ENCODE measurements around the gene GRK7. TPM values are rescaled to one million over a fixed set of nuclear protein-coding genes. Genes with fewer than 3 reads are reported as not detected.
"Not testable (repeated sequence)": the region's sequence is repeated elsewhere in the genome, so short reads cannot be mapped to it uniquely, and the experiment has no call there.

Gene GRK7
- total RNA-seq, 2 donors from 2014 or later: 0.12 TPM; not detected in 1

GRCh38 chr3:141793476-141794260, 30.5 kb downstream of the GRK7 start:
- Mint-ChIP-seq H3K9me3 (no peaks in the 10 kb centered on the region), H3K27ac (peak overlapping the region; percentile 20 to 36), H3K4me1 (ENCODE audit: low read depth in 2 of 2) (peaks cover 43 to 46% of the 10 kb centered on the region in 2 donors), H3K36me3 (no peaks in the 10 kb centered on the region), H3K27me3 (no peaks in the 10 kb centered on the region), H3K4me3 (peak overlapping the region; percentile 53)
- ATAC-seq: no peak
- DNase-seq (ENCODE audit: low spot score): no peak

DNA sequence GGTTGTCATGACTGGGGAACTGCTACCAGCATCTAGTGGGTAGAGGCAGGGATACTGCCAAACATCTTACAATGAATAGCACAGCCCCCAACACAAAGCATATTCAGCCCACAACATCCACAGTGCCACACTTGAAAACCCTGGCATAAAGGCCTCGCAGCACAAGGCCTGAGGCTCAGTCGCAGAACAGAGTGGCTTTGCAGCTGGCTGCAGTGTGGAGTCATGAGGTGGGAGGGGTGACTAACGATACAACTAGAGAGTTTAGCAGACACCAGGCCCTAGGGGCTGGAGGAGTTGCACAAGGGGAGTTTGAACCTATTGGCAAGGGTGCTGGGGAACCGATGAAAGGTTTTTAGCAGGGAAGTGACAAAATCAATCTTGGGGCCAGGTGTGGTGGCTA, 32.1 kb downstream of the GRK7 start:
- ATAC-seq (no peak), DNase-seq (ENCODE audit: low spot score) (no peak)
- Mint-ChIP-seq H3K36me3 (no peaks in the 10 kb centered on the region), H3K27me3 (no peaks in the 10 kb centered on the region), H3K4me1 (ENCODE audit: low read depth in 2 of 2) (peaks cover 49 to 52% of the 10 kb centered on the region in 2 donors), H3K27ac (peak overlapping the region; percentile 88 to 96), H3K9me3 (no peaks in the 10 kb centered on the region), H3K4me3 (peak overlapping the region; percentile 87)

DNA sequence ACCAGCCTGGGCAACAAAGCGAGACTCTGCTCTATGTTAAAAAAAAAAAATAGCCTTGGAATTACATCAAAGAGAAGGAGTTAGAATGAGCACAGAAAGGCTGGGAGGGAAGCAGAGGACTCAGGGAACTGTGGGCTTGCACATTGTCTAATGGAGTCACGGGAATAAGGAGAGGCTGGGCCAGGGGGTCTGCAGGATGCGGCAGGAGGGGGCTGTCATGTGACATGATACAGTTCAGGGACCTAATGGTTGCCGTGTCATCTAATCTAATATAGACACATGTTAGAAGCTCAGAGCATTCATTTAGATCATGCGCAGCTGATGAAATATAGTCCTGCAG, 32.5 kb downstream of the GRK7 start:
- ATAC-seq (no peak), DNase-seq (ENCODE audit: low spot score) (no peak)
- Mint-ChIP-seq H3K9me3 (no peaks in the 10 kb centered on the region), H3K27me3 (no peaks in the 10 kb centered on the region), H3K4me1 (ENCODE audit: low read depth in 2 of 2) (peaks cover 49 to 52% of the 10 kb centered on the region in 2 donors), H3K27ac (peak overlapping the region; percentile 88 to 96), H3K4me3 (peak overlapping the region; percentile 87), H3K36me3 (no peaks in the 10 kb centered on the region)

DNA sequence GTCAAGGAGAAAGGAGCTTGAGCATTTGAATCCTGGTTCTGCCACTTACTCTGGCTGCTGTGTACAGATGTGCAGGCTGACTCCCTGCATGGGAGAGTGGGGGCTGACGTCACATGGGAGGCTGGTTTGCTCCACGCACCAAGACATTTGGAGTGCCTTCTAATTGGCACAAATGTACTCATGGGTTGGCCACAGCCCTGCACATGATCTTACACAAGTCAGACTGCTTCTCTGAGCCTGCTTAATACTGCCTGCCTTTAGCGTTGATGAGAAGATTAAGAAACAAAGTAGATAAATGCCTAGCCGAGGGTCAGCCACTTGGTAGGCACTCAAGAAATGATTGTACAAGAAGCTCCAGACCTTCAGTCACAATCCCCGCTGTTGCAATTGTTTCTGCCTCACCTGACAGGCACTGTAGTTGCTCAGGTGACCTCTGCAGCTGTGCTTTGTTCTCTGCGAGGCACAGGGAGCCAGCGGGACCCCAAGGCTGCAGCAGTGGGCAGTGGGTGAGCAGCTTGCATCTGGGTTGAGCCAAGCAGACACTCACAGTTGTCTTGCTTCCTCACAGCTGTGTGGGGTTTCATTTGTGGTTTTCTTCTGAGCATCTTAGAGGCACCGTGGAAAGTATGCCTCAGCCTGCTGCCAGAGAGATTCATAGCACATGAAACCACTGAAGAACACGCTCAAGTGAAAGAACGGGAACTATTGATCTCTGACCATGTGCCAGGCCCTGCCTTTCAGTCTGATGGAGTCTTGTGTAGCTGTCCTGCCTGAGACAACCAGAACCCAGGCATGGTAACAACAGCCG, 33.1 kb downstream of the GRK7 start:
- H3K36me3 Mint-ChIP-seq: no peaks in the 10 kb centered on the region
- peak overlapping the region; percentile 88 to 96 for H3K27ac Mint-ChIP-seq
- no peaks in the 10 kb centered on the region for H3K27me3 Mint-ChIP-seq
- no peaks in the 10 kb centered on the region for H3K9me3 Mint-ChIP-seq
- peak overlapping the region; percentile 87 for H3K4me3 Mint-ChIP-seq
- H3K4me1 Mint-ChIP-seq (ENCODE audit: low read depth in 2 of 2): peaks cover 49 to 52% of the 10 kb centered on the region in 2 donors
- ATAC-seq (peak; percentile 84 to 90), DNase-seq (ENCODE audit: low spot score) (peak; percentile 80)

DNA sequence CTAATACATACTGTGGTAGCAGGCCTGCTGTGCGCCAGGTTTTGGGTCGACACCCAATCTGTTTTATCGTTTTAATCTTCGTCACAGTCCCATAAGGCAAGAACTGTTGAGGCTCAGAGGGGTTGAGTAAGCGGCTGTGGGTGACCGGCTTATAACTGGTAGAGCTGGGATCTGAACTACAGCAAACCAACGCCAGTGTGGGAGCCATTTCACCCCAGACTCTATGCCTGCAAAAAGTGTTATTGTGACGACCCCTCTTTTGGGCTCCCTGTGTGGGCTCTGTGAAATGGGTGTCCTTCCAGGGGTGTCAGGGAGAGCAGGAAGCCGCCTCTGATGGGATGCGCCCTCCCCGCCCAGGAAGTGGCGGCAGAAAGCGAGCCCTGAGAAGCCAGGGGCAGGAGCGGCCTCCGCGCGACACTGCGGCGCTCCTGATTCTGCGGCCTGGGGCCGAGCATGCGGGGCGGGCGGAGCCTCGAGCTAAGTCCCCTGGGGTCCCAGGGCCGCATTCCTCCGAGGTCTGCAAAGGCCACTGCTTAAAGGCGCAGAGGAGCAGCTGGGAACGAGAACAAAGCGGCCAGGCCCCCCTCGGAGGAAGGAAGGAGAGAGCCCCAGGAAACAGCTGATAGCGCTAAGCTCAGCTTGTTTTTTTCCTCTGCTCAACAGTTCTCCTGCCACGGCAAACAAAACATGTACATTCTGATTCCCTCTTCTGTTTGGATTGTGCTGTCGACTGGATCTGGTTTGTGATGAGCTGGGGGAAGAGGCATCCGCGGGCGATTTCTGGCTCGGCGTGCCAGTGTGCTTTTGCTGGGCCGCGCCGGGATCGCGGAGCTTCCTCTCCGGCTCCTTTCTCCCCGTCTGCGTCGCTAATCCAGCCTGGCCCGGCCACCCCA, 33.9 kb downstream of the GRK7 start:
- H3K27ac Mint-ChIP-seq: peak overlapping the region; percentile 88 to 96
- peaks cover 49 to 52% of the 10 kb centered on the region in 2 donors for H3K4me1 Mint-ChIP-seq (ENCODE audit: low read depth in 2 of 2)

GRCh38 chr3:141797819-141798447, 34.7 kb downstream of the GRK7 start:
- no peak for ATAC-seq

More for the DNA sequence above, 33.9 kb downstream of the GRK7 start:
- Mint-ChIP-seq H3K9me3 (no peaks in the 10 kb centered on the region), H3K4me3 (peak overlapping the region; percentile 87), H3K27me3 (no peaks in the 10 kb centered on the region), H3K36me3 (no peaks in the 10 kb centered on the region)
- DNase-seq (ENCODE audit: low spot score): peak; percentile 72
- ATAC-seq: peak; percentile 63 to 74

DNA sequence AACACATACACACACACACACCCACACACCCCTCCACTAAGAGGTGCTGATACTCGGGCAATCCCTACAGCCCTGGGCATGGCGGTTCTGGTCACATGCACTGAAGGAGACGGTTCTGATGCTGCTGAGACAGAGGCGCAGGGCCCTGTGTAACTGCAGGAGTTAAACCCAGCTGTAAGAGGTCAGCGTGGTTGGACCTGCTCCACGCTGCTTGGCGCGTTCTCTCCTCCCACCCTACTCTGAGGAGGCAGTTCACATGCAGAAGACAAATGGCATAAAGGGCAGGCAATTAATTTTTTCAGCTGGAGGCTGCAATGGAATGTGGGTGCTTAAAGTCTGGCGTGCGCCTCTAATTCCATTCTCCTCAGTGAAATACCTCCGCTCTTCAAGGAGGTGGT, 35.2 kb downstream of the GRK7 start:
- no peaks in the 10 kb centered on the region for H3K36me3 Mint-ChIP-seq
- no peak for DNase-seq (ENCODE audit: low spot score)
- H3K4me3 Mint-ChIP-seq: peak overlapping the region; percentile 8
- H3K27me3 Mint-ChIP-seq: no peaks in the 10 kb centered on the region
- peak overlapping the region; percentile 88 to 96 for H3K27ac Mint-ChIP-seq
- peaks cover 49 to 52% of the 10 kb centered on the region in 2 donors for H3K4me1 Mint-ChIP-seq (ENCODE audit: low read depth in 2 of 2)
- no peak for ATAC-seq
- H3K9me3 Mint-ChIP-seq: no peaks in the 10 kb centered on the region

More at GRCh38 chr3:141797819-141798447, 34.7 kb downstream of the GRK7 start:
- H3K27me3 Mint-ChIP-seq: no peaks in the 10 kb centered on the region
- H3K36me3 Mint-ChIP-seq: no peaks in the 10 kb centered on the region
- peak overlapping the region; percentile 88 to 96 for H3K27ac Mint-ChIP-seq
- H3K9me3 Mint-ChIP-seq: no peaks in the 10 kb centered on the region
- peak overlapping the region; percentile 87 for H3K4me3 Mint-ChIP-seq
- DNase-seq (ENCODE audit: low spot score): no peak
- H3K4me1 Mint-ChIP-seq (ENCODE audit: low read depth in 2 of 2): peaks cover 49 to 52% of the 10 kb centered on the region in 2 donors

DNA sequence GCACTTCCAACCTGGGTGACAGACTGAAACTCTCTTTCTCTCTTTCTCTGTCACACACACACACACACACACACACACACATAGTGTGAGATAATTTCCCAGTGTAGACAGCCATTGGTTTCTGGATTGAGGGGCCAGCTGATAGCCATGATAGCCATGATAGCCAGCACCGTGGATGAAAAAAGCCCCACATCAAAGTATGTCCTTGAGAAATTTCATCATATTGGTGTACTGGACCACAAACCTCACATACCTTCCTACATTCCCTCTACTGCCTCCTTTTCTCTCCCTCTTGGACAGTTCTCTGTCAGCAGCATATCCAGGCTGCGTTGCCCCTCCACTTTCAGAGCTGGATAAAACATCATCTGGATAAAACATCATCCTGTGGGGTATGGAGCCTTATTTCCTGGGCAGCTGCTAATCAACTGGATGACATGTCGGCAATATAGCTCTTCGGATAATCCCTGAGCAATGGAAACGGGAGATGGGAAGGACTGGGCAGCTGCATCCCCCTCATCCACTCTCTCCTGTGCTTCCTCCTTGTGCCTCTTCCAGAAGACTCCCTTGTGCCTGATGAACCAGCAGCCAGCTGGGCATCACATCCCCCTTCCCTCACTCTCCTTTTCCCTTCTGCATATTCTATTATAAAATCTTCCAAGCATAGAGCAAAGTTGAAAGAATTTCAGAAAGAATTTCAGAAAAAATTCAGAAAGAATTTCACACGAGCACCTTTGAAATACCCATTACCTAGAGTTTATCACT, 39.3 kb downstream of the GRK7 start:
- Mint-ChIP-seq H3K36me3 (no peaks in the 10 kb centered on the region), H3K9me3 (no peaks in the 10 kb centered on the region), H3K4me1 (ENCODE audit: low read depth in 2 of 2) (peaks cover 14 to 18% of the 10 kb centered on the region in 2 donors), H3K27ac (no peak overlapping the region), H3K27me3 (no peaks in the 10 kb centered on the region), H3K4me3 (no peak overlapping the region)
- no peak for DNase-seq (ENCODE audit: low spot score)
- no peak for ATAC-seq

DNA sequence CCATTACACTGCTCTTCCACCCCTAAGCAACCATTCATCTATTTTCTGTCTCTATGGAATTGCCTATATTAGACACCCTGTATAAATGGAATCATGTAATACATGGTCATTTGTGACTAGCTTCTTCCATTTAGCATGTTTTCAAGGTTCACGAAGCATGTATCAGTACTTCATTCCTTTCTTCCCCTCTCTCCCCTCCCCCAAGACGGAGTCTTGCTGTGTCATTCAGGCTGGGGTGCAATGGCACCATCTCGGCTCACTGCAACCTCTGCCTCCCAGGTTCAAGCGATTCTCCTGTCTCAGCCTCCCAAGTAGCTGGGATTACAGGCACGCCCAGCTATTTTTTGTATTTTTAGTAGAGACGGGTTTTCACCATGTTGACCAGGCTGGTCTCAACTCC, 40.3 kb downstream of the GRK7 start:
- not testable (repeated sequence) for H3K27me3 Mint-ChIP-seq; ATAC-seq; H3K4me1 Mint-ChIP-seq (ENCODE audit: low read depth in 2 of 2); H3K27ac Mint-ChIP-seq; H3K36me3 Mint-ChIP-seq; H3K9me3 Mint-ChIP-seq; DNase-seq (ENCODE audit: low spot score); H3K4me3 Mint-ChIP-seq

GRCh38 chr3:141804447-141804777, 41.2 kb downstream of the GRK7 start:
- Mint-ChIP-seq H3K9me3 (no peaks in the 10 kb centered on the region), H3K27ac (no peak overlapping the region), H3K36me3 (no peaks in the 10 kb centered on the region), H3K27me3 (no peaks in the 10 kb centered on the region), H3K4me1 (ENCODE audit: low read depth in 2 of 2) (no peaks in the 10 kb centered on the region), H3K4me3 (no peak overlapping the region)
- ATAC-seq: peak in 1 of 2 donors; percentile 20
- no peak for DNase-seq (ENCODE audit: low spot score)

DNA sequence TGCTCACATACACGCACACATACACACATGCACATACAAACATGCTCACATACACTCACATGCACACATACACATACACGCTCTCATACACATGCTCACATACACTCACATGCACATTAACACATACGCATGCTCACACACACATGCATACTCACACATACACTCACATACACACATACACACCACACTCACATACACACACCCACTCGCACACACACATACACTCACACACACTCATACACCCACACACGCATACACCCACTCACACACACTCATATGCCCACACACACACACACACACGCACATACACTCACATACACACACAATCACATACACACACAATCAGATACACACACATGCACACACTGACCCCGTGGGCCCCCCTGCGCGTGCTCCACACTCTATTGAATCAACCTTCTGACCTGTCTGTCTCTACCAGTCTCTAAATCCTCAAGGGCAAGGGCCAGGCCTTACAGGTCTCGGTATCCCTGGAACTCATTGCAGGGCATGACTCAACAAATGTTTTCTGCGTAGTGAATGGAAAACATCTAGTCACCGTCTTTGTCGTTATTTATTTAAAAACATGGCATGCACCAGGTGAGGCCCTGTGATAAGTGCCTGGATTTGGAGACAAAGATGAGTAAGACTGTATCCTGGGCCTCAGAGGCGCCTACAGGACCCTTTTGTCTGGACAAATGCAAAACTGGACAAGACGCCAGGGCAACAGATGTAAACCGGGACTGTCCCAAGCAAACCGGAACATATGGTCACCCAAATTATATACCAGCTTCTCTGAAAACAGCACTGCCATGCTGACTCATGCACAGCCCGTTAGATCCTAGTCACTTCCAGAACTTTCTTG, 41.8 kb downstream of the GRK7 start:
- Mint-ChIP-seq H3K4me1 (ENCODE audit: low read depth in 2 of 2) (no peaks in the 10 kb centered on the region), H3K36me3 (no peaks in the 10 kb centered on the region), H3K4me3 (no peak overlapping the region), H3K27me3 (no peaks in the 10 kb centered on the region), H3K27ac (no peak overlapping the region), H3K9me3 (no peaks in the 10 kb centered on the region)
- DNase-seq (ENCODE audit: low spot score) (no peak), ATAC-seq (peak in 1 of 2 donors; percentile 27)

Measured in natural killer cell treated with Interleukin-12 subunit alpha and Interleukin-12 subunit beta and Interleukin-15 and Interleukin-18, amount 100 ng/mL, for 72 hours (primary cell).